Trophoblast cell (in vitro differentiated cells and primary cell): Measurements from ENCODE around the gene OGA.

Source experiments
- DNase-seq, 2 donors: peaks; one replicate each; pipeline ENCODE4 v3.0.0-alpha.2; 2016
- H2AFZ ChIP-seq: 2 replicates; pipeline ENCODE4 v1.6.1; 2013; ENCODE audit warnings: low read length, moderate library complexity, mild to moderate bottlenecking; ENCODE audit not compliant: insufficient read depth, poor library complexity
- H2AK5ac ChIP-seq: 2 replicates; pipeline ENCODE4 v1.6.1; 2013; ENCODE audit warnings: mild to moderate bottlenecking, low read length
- H2BK120ac ChIP-seq: 2 replicates; pipeline ENCODE4 v1.6.1; 2013; ENCODE audit warnings: low read length, mild to moderate bottlenecking, moderate library complexity; ENCODE audit not compliant: insufficient read depth, poor library complexity
- H2BK12ac ChIP-seq: 2 replicates; pipeline ENCODE4 v1.6.1; 2013; ENCODE audit warnings: mild to moderate bottlenecking, low read length, moderate library complexity
- H2BK5ac ChIP-seq: 2 replicates; pipeline ENCODE4 v1.6.1; 2013; ENCODE audit warnings: low read length, low read depth, moderate library complexity, mild to moderate bottlenecking; ENCODE audit not compliant: poor library complexity
- H3K14ac ChIP-seq: 2 replicates; pipeline ENCODE4 v1.6.1; 2013; ENCODE audit warnings: mild to moderate bottlenecking, low read length
- H3K18ac ChIP-seq: 2 replicates; pipeline ENCODE4 v1.6.1; 2013; ENCODE audit warnings: mild to moderate bottlenecking, low read length
- H3K23ac ChIP-seq: 2 replicates; pipeline ENCODE4 v1.6.1; 2013; ENCODE audit warnings: low read length
- H3K27ac ChIP-seq: 2 replicates; pipeline ENCODE4 v1.5.1; 2013; ENCODE audit warnings: low read depth, mild to moderate bottlenecking, inconsistent platforms, low read length, moderate library complexity
- H3K27me3 ChIP-seq: 2 replicates; pipeline ENCODE4 v1.6.1; 2013; ENCODE audit warnings: inconsistent platforms, mild to moderate bottlenecking, low read length, moderate library complexity; ENCODE audit not compliant: insufficient read depth
- H3K36me3 ChIP-seq, 2 experiments: 1 replicate in 1 of 2; 2 replicates in 1 of 2; pipeline ENCODE4 v1.6.1; 2013; ENCODE audit warnings: low read length in 2 of 2, mild to moderate bottlenecking in 2 of 2, moderate library complexity in 1 of 2; ENCODE audit not compliant: insufficient read depth in 2 of 2, control insufficient read depth in 1 of 2
- H3K4ac ChIP-seq: 2 replicates; pipeline ENCODE4 v1.6.1; 2013; ENCODE audit warnings: low read depth, mild to moderate bottlenecking, low read length, moderate library complexity
- H3K4me1 ChIP-seq, 2 experiments: 1 replicate in 1 of 2; 2 replicates in 1 of 2; pipeline ENCODE4 v1.6.1; 2013; ENCODE audit warnings: low read length in 2 of 2, mild to moderate bottlenecking in 2 of 2, moderate library complexity in 1 of 2; ENCODE audit not compliant: insufficient read depth in 2 of 2, control insufficient read depth in 1 of 2
- H3K4me2 ChIP-seq: 2 replicates; pipeline ENCODE4 v1.6.1; 2013; ENCODE audit warnings: inconsistent platforms, mild to moderate bottlenecking, low read length, moderate library complexity
- H3K4me3 ChIP-seq: 2 replicates; pipeline ENCODE4 v1.5.1; 2013; ENCODE audit warnings: mild to moderate bottlenecking, low read depth, low read length, inconsistent platforms
- H3K79me1 ChIP-seq: one replicate; pipeline ENCODE4 v1.6.1; 2013; ENCODE audit warnings: low read length
- H3K79me2 ChIP-seq: 2 replicates; pipeline ENCODE4 v1.6.1; 2013; ENCODE audit warnings: low read length, mild to moderate bottlenecking; ENCODE audit not compliant: control insufficient read depth, insufficient read depth, poor library complexity
- H3K9ac ChIP-seq: 2 replicates; pipeline ENCODE4 v1.6.1; 2013; ENCODE audit warnings: mild to moderate bottlenecking, low read length
- H3K9me3 ChIP-seq: 2 replicates; pipeline ENCODE4 v1.6.1; 2013; ENCODE audit warnings: low read depth, mild to moderate bottlenecking, control low read depth, inconsistent platforms, low read length; ENCODE audit not compliant: insufficient read depth
- H4K12ac ChIP-seq: 2 replicates; pipeline ENCODE4 v1.6.1; 2013; ENCODE audit warnings: low read depth, mild to moderate bottlenecking, low read length, moderate library complexity
- H4K8ac ChIP-seq: 2 replicates; pipeline ENCODE4 v1.6.1; 2013; ENCODE audit warnings: low read depth, mild to moderate bottlenecking, low read length, moderate library complexity
- H4K91ac ChIP-seq: one replicate; pipeline ENCODE4 v1.6.1; 2013; ENCODE audit warnings: low read depth, mild to moderate bottlenecking, low read length, moderate library complexity
- WGBS: extraction: QIAGEN DNeasy Blood & Tissue Kit; methylation state at CpG from one replicate; pipeline ENCODE4 v1.1.7; 2013; ENCODE audit warnings: missing lambda C conversion rate; ENCODE audit not compliant: insufficient read length, insufficient coverage; ENCODE audit errors: extremely low coverage; 5-methylcytosine and 5-hydroxymethylcytosine counted together

Gene OGA

GRCh38 chr10:101848894-101849351 is 30.7 kb upstream of the OGA start:
- Histone ChIP-seq H4K8ac (no peak overlapping the region), H4K12ac (no peak overlapping the region), H3K18ac (no peak overlapping the region), H4K91ac (no peak overlapping the region), H3K27me3 (no peaks in the 10 kb centered on the region), H3K23ac (no peak overlapping the region), H3K36me3 (peaks cover 0 to 2% of the 10 kb centered on the region in 2 experiments), H2BK12ac (no peak overlapping the region), H3K79me1 (no peaks in the 10 kb centered on the region), H3K9ac (no peak overlapping the region), H3K14ac (no peak overlapping the region), H3K4ac (no peak overlapping the region), H2AK5ac (no peak overlapping the region), H3K4me2 (no peak overlapping the region), H3K9me3 (no peaks in the 10 kb centered on the region), H3K79me2 (no peaks in the 10 kb centered on the region), H3K27ac (no peak overlapping the region), H3K4me1 (peaks cover 0 to 2% of the 10 kb centered on the region in 2 experiments), H2BK5ac (no peak overlapping the region), H3K4me3 (no peak overlapping the region), H2BK120ac (no peak overlapping the region), H2AFZ (no peak overlapping the region)
- DNase-seq, result no peak
- no CpG with 5 or more reads among the region's 3 CpGs for WGBS

GRCh38 chr10:101848408-101848807 is 30.2 kb upstream of the OGA start:
- Histone ChIP-seq H3K9me3 (no peaks in the 10 kb centered on the region), H2AFZ (no peak overlapping the region), H2BK12ac (no peak overlapping the region), H3K79me1 (no peaks in the 10 kb centered on the region), H3K9ac (no peak overlapping the region), H3K79me2 (no peaks in the 10 kb centered on the region), H3K14ac (no peak overlapping the region), H4K8ac (no peak overlapping the region), H3K23ac (no peak overlapping the region), H3K4me1 (peaks cover 0 to 4% of the 10 kb centered on the region in 2 experiments), H4K91ac (no peak overlapping the region), H2BK5ac (no peak overlapping the region), H2AK5ac (no peak overlapping the region), H4K12ac (no peak overlapping the region), H3K4me3 (no peak overlapping the region), H2BK120ac (no peak overlapping the region), H3K18ac (no peak overlapping the region), H3K4ac (no peak overlapping the region), H3K27ac (no peak overlapping the region), H3K4me2 (no peak overlapping the region), H3K36me3 (peaks cover 0 to 2% of the 10 kb centered on the region in 2 experiments), H3K27me3 (no peaks in the 10 kb centered on the region)
- no peak for DNase-seq
- no CpG with 5 or more reads among the region's 4 CpGs for WGBS

- H3K14ac ChIP-seq, result no peak overlapping the region
- H3K9me3 ChIP-seq, result no peaks in the 10 kb centered on the region
- no peak overlapping the region for H2BK12ac ChIP-seq
- H3K36me3 ChIP-seq, result peaks cover 0 to 2% of the 10 kb centered on the region in 2 experiments
- no peak overlapping the region for H4K8ac ChIP-seq
- no peak overlapping the region for H2AK5ac ChIP-seq
- H3K27me3 ChIP-seq, result peaks cover 6% of the 10 kb centered on the region
- no peak overlapping the region for H3K27ac ChIP-seq
- H4K12ac ChIP-seq, result no peak overlapping the region
- H3K18ac ChIP-seq, result no peak overlapping the region
- WGBS, result no CpG with 5 or more reads among the region's 3 CpGs
- no peak overlapping the region for H3K23ac ChIP-seq
- no peak overlapping the region for H4K91ac ChIP-seq
- no peak overlapping the region for H2BK120ac ChIP-seq
- H3K4ac ChIP-seq, result no peak overlapping the region
- no peaks in the 10 kb centered on the region for H3K79me2 ChIP-seq
- no peaks in the 10 kb centered on the region for H3K79me1 ChIP-seq
- H3K4me1 ChIP-seq, result peaks cover 0 to 4% of the 10 kb centered on the region in 2 experiments
- no peak overlapping the region for H2AFZ ChIP-seq
- no peak overlapping the region for H3K4me2 ChIP-seq
- DNase-seq, result no peak
- H2BK5ac ChIP-seq, result no peak overlapping the region
- H3K9ac ChIP-seq, result no peak overlapping the region
- H3K4me3 ChIP-seq, result no peak overlapping the region
Measured at GRCh38 chr10:101845893-101846292, 27.6 kb upstream of the OGA start.

DNA sequence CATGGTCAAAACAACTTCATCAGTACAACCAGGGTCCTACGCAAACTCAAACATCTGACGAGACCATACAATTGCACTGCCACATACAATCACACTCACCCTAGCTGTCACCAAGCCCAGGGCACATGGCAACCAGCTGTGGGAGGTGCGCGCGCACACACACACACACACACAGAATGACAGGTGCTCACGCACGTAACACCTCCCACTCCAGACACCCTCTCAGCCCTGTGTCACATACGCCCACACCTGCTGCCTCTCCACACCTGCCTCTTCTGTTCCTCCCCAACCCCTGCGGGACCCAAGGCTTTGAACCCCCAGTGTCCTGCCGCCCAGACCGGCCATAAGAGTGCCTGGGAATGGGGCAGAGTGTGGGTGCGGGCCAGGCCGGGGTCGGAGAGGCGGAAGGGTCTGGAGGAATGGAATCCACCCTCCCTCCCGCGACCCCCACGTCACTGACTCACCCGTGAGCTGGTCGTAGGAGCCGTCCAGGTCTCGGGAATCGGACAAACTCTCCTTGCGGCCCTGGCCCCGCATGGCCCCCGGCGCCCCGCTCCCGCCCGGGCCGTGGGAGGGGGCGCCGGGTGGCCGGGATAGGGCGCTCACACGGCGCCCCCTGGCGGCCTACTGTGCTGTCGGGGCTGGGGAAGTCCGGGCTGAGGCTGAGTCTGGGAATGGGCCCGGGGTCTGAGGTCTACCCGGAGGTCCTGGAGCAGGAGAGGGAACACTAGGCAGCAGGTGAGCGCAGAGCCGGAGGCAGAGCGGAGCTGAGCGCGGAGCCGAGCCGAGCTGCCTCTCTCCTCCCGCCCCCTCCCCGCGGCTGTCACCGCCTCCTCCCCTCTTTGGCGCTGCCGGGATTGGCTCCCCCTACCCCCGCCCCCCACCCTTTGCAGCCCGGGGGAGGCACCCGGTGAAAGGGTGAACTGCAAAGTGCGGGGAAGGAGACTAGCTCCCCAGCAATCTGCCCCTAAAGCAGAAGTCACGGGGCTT is 25.1 kb upstream of the OGA start, which contains the start of gene KCNIP2:
Gene KCNIP2, minus strand, starts transcription at position 769 of the 990 bp plus-strand sequence. Its CDS starts 232 bp downstream, at position 537.
- WGBS, result no CpG with 5 or more reads among the region's 60 CpGs
- no peak within 1 kb of the TSS for H3K27ac ChIP-seq
- no peak within 1 kb of the TSS for H2BK120ac ChIP-seq
- peak within 1 kb of the TSS; percentile 78 for H3K4me2 ChIP-seq
- no peak within 1 kb of the TSS for H3K4me3 ChIP-seq
- H3K79me1 ChIP-seq, result no peaks in the 10 kb centered on the region
- no peak within 1 kb of the TSS for H2AK5ac ChIP-seq
- peaks cover 3 to 6% of the 10 kb centered on the region in 2 experiments for H3K4me1 ChIP-seq
- no peaks in the 10 kb centered on the region for H3K9me3 ChIP-seq
- no peak within 1 kb of the TSS for H4K12ac ChIP-seq
- H3K36me3 ChIP-seq, result no peaks in the 10 kb centered on the region
- H3K79me2 ChIP-seq, result no peaks in the 10 kb centered on the region
- no peak within 1 kb of the TSS for H2BK12ac ChIP-seq
- H3K14ac ChIP-seq, result no peak within 1 kb of the TSS
- H3K9ac ChIP-seq, result no peak within 1 kb of the TSS
- H3K27me3 ChIP-seq, result peaks cover 6% of the 10 kb centered on the region
- H2AFZ ChIP-seq, result no peak within 1 kb of the TSS
- peak; percentile 23 to 42 for DNase-seq
- no peak within 1 kb of the TSS for H4K91ac ChIP-seq
- no peak within 1 kb of the TSS for H4K8ac ChIP-seq
- H3K4ac ChIP-seq, result no peak within 1 kb of the TSS
- H3K18ac ChIP-seq, result no peak within 1 kb of the TSS
- no peak within 1 kb of the TSS for H3K23ac ChIP-seq
- no peak within 1 kb of the TSS for H2BK5ac ChIP-seq
